Stomach smooth muscle (tissue), 2 donors: ENCODE measurements around the gene NGEF.

ENCODE experiments used
- H3K27ac ChIP-seq: one replicate; pipeline ENCODE4 v1.7.0; 2013; ENCODE audit warnings: mild to moderate bottlenecking, low read length, inconsistent platforms
- H3K27me3 ChIP-seq, 2 donors: one replicate each; pipeline ENCODE4 v1.7.0; 2013; ENCODE audit warnings: low read length in 2 of 2; ENCODE audit not compliant: insufficient read depth in 2 of 2, control insufficient read depth in 1 of 2
- H3K36me3 ChIP-seq, 2 donors: one replicate each; pipeline ENCODE4 v1.7.0; 2013; ENCODE audit warnings: low read length in 2 of 2; ENCODE audit not compliant: control insufficient read depth in 2 of 2, insufficient read depth in 2 of 2
- H3K4me1 ChIP-seq: one replicate; pipeline ENCODE4 v1.7.0; 2013; ENCODE audit warnings: low read length; ENCODE audit not compliant: control insufficient read depth, insufficient read depth
- H3K4me3 ChIP-seq, 2 donors: one replicate each; pipeline ENCODE4 v1.7.0; 2013; ENCODE audit warnings: low read length in 2 of 2
- H3K9ac ChIP-seq, 2 donors: one replicate each; pipeline ENCODE4 v1.7.0; 2013; ENCODE audit warnings: low read length in 2 of 2, mild to moderate bottlenecking in 1 of 2
- H3K9me3 ChIP-seq, 2 donors: one replicate each; pipeline ENCODE4 v1.7.0; 2013; ENCODE audit warnings: low read length in 2 of 2; ENCODE audit not compliant: control insufficient read depth in 2 of 2
- donor health status: healthy.
- donor health status: Pancreatic carcinoma.

Gene NGEF

GRCh38 chr2:232880764-232881351 is 132.2 kb downstream of the NGEF start:
- H3K27me3 ChIP-seq, result peaks cover 10 to 11% of the 10 kb centered on the region in 2 donors
- H3K27ac ChIP-seq, result no peak overlapping the region
- H3K36me3 ChIP-seq, result no peaks in the 10 kb centered on the region
- no peak overlapping the region for H3K4me3 ChIP-seq
- H3K9ac ChIP-seq, result no peak overlapping the region
- H3K9me3 ChIP-seq, result no peaks in the 10 kb centered on the region
- H3K4me1 ChIP-seq, result peaks cover 8% of the 10 kb centered on the region

- H3K27ac ChIP-seq, result no peak overlapping the region
Observed at GRCh38 chr2:232879618-232880494, 133.2 kb downstream of the NGEF start.

GRCh38 chr2:232878855-232879617 is 134.0 kb downstream of the NGEF start:
- peaks cover 14 to 22% of the 10 kb centered on the region in 2 donors for H3K27me3 ChIP-seq
- no peak overlapping the region for H3K9ac ChIP-seq
- H3K4me1 ChIP-seq, result peaks cover 8% of the 10 kb centered on the region
- H3K27ac ChIP-seq, result no peak overlapping the region
- no peak overlapping the region for H3K4me3 ChIP-seq
- no peaks in the 10 kb centered on the region for H3K36me3 ChIP-seq
- H3K9me3 ChIP-seq, result no peaks in the 10 kb centered on the region

More at GRCh38 chr2:232879618-232880494, 133.2 kb downstream of the NGEF start:
- H3K27me3 ChIP-seq, result peaks cover 15 to 19% of the 10 kb centered on the region in 2 donors
- H3K9ac ChIP-seq, result no peak overlapping the region
- H3K4me1 ChIP-seq, result peaks cover 8% of the 10 kb centered on the region
- no peaks in the 10 kb centered on the region for H3K9me3 ChIP-seq
- no peaks in the 10 kb centered on the region for H3K36me3 ChIP-seq
- no peak overlapping the region for H3K4me3 ChIP-seq

GRCh38 chr2:232877940-232878511 is 135.0 kb downstream of the NGEF start:
- H3K27ac ChIP-seq, result no peak overlapping the region
- no peaks in the 10 kb centered on the region for H3K36me3 ChIP-seq
- H3K4me3 ChIP-seq, result no peak overlapping the region
- H3K9ac ChIP-seq, result no peak overlapping the region
- peaks cover 8% of the 10 kb centered on the region for H3K4me1 ChIP-seq
- H3K9me3 ChIP-seq, result no peaks in the 10 kb centered on the region
- peaks cover 14 to 22% of the 10 kb centered on the region in 2 donors for H3K27me3 ChIP-seq

GRCh38 chr2:232876978-232877441 is 136.0 kb downstream of the NGEF start:
- no peak overlapping the region for H3K27ac ChIP-seq
- H3K36me3 ChIP-seq, result no peaks in the 10 kb centered on the region
- no peak overlapping the region for H3K9ac ChIP-seq
- peak overlapping the region in 1 of 2 donors; percentile 66 for H3K4me3 ChIP-seq
- H3K9me3 ChIP-seq, result no peaks in the 10 kb centered on the region
- H3K27me3 ChIP-seq, result peaks cover 14 to 22% of the 10 kb centered on the region in 2 donors
- peaks cover 8% of the 10 kb centered on the region for H3K4me1 ChIP-seq

- H3K9me3 ChIP-seq, result no peaks in the 10 kb centered on the region
- H3K9ac ChIP-seq, result no peak overlapping the region
- peaks cover 14 to 22% of the 10 kb centered on the region in 2 donors for H3K27me3 ChIP-seq
- H3K4me1 ChIP-seq, result peaks cover 8% of the 10 kb centered on the region
- H3K36me3 ChIP-seq, result no peaks in the 10 kb centered on the region
- no peak overlapping the region for H3K27ac ChIP-seq
- peak overlapping the region; percentile 40 to 66 for H3K4me3 ChIP-seq
Observed at GRCh38 chr2:232876161-232876977, 136.7 kb downstream of the NGEF start.

GRCh38 chr2:232875256-232876121 is 137.6 kb downstream of the NGEF start:
- no peaks in the 10 kb centered on the region for H3K36me3 ChIP-seq
- H3K4me1 ChIP-seq, result peaks cover 8% of the 10 kb centered on the region
- no peak overlapping the region for H3K27ac ChIP-seq
- H3K9me3 ChIP-seq, result no peaks in the 10 kb centered on the region
- peak overlapping the region in 1 of 2 donors; percentile 22 for H3K4me3 ChIP-seq
- no peak overlapping the region for H3K9ac ChIP-seq
- peaks cover 14 to 22% of the 10 kb centered on the region in 2 donors for H3K27me3 ChIP-seq

- no peak overlapping the region for H3K9ac ChIP-seq
- H3K9me3 ChIP-seq, result no peaks in the 10 kb centered on the region
- no peaks in the 10 kb centered on the region for H3K36me3 ChIP-seq
- no peak overlapping the region for H3K27ac ChIP-seq
- H3K27me3 ChIP-seq, result peaks cover 14 to 22% of the 10 kb centered on the region in 2 donors
- peaks cover 8% of the 10 kb centered on the region for H3K4me1 ChIP-seq
- H3K4me3 ChIP-seq, result no peak overlapping the region
Observed at GRCh38 chr2:232874677-232875223, 138.3 kb downstream of the NGEF start.
